ENCODE measurements around the gene UBXN4.

GRCh38 chr2:135822855-135823254, 81.2 kb downstream of the UBXN4 start:
- no peak for TF ChIP-seq CTCF (IDR thresholded peaks at IDR 0.05)
- no peak for TF ChIP-seq ZFX (IDR thresholded peaks at IDR 0.05; ENCODE audit: borderline replicate concordance)

All from 22Rv1 (cell line).